GM12878 (cell line): ENCODE measurements around the gene OR2M2.

Experiments
- BHLHE40 ChIP-seq, 2 experiments: fragments of 450-650 bp in 1 of 2; IDR thresholded peaks; 2 replicates each; pipeline ENCODE4 v1.6.1; 2011 to 2017; ENCODE audit warnings: low read depth in 2 of 2, borderline replicate concordance in 1 of 2, improper control_type of control experiment in 1 of 2, low read length in 1 of 2, mild to moderate bottlenecking in 1 of 2
- CEBPZ ChIP-seq: fragments of 150-350 bp; IDR thresholded peaks from 2 replicates; pipeline ENCODE4 v1.6.1; 2016; ENCODE audit warnings: low read depth, low read length
- EP300 ChIP-seq, 2 experiments: fragments of 150-350 bp in 1 of 2; IDR thresholded peaks; 2 replicates each; pipeline ENCODE4 v1.6.1; 2011 to 2012; ENCODE audit warnings: low read depth in 2 of 2, low read length in 2 of 2, borderline replicate concordance in 1 of 2, improper control_type of control experiment in 1 of 2, inconsistent platforms in 1 of 2; ENCODE audit not compliant: control insufficient read depth in 1 of 2
- ESRRA ChIP-seq: IDR thresholded peaks from 2 replicates; pipeline ENCODE4 v1.6.1; 2012; ENCODE audit warnings: mild to moderate bottlenecking, low read length, improper control_type of control experiment
- EZH2 ChIP-seq: IDR thresholded peaks from 2 replicates; pipeline ENCODE4 v1.6.1; 2012; ENCODE audit warnings: low read depth, mild to moderate bottlenecking, control low read depth, inconsistent platforms, low read length, borderline replicate concordance; ENCODE audit not compliant: control insufficient read depth
- JUND ChIP-seq: IDR thresholded peaks from 2 replicates; pipeline ENCODE4 v1.6.1; 2012; ENCODE audit warnings: low read depth, mild to moderate bottlenecking, low read length, improper control_type of control experiment, moderate library complexity
- POLR2A ChIP-seq: IDR thresholded peaks from 2 replicates; pipeline ENCODE4 v1.6.1; 2011; ENCODE audit warnings: low read depth, mild to moderate bottlenecking, low read length
- RBBP5 ChIP-seq: fragments of 200-600 bp; sonication (generic); conservative IDR thresholded peaks from 2 replicates; pipeline ENCODE4 v1.6.1; 2016
- TCF7 ChIP-seq: IDR thresholded peaks from 2 replicates; pipeline ENCODE4 v1.6.1; 2014; ENCODE audit warnings: antibody characterized with exemption, borderline replicate concordance
- TF ChIP-seq, protein P1 (sequence below): IDR thresholded peaks from 2 replicates; pipeline ENCODE4 v1.6.1; 2012; ENCODE audit warnings: low read length, inconsistent platforms
- TF ChIP-seq, protein P2 (sequence below): IDR thresholded peaks from 2 replicates; pipeline ENCODE4 v1.6.1; 2011; ENCODE audit warnings: low read depth, mild to moderate bottlenecking, low read length, moderate library complexity, borderline replicate concordance; ENCODE audit errors: extremely low read depth
- TF ChIP-seq, protein P3 (sequence below), 3 experiments: IDR thresholded peaks in 2 of 3; conservative IDR thresholded peaks in 1 of 3; 2 replicates each; pipeline ENCODE4 v1.5.1; 2011; ENCODE audit warnings: low read depth in 3 of 3, low read length in 3 of 3, mild to moderate bottlenecking in 3 of 3, control low read depth in 2 of 3, moderate library complexity in 2 of 3, inconsistent platforms in 1 of 3, mixed read lengths in 1 of 3; ENCODE audit not compliant: control insufficient read depth in 2 of 3, insufficient read depth in 1 of 3; ENCODE audit errors: extremely low read depth in 1 of 3

- TF ChIP-seq TCF7 (no peak), BHLHE40 (IDR thresholded peaks at IDR 0.05; ENCODE audit: borderline replicate concordance in 1 of 2, low read depth in 2 of 2, low read length in 1 of 2) (no peak), JUND (no peak), EP300 (IDR thresholded peaks at IDR 0.05; ENCODE audit: borderline replicate concordance in 1 of 2, control insufficient read depth in 1 of 2, low read depth in 2 of 2, low read length in 2 of 2) (no peak), EZH2 (no peak), CEBPZ (no peak), RBBP5 (no peak), POLR2A (no peak), ESRRA (no peak)
- TF ChIP-seq, protein P1, sequence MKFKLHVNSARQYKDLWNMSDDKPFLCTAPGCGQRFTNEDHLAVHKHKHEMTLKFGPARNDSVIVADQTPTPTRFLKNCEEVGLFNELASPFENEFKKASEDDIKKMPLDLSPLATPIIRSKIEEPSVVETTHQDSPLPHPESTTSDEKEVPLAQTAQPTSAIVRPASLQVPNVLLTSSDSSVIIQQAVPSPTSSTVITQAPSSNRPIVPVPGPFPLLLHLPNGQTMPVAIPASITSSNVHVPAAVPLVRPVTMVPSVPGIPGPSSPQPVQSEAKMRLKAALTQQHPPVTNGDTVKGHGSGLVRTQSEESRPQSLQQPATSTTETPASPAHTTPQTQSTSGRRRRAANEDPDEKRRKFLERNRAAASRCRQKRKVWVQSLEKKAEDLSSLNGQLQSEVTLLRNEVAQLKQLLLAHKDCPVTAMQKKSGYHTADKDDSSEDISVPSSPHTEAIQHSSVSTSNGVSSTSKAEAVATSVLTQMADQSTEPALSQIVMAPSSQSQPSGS = no peak
- TF ChIP-seq, protein P2, sequence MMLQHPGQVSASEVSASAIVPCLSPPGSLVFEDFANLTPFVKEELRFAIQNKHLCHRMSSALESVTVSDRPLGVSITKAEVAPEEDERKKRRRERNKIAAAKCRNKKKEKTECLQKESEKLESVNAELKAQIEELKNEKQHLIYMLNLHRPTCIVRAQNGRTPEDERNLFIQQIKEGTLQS = no peak
- TF ChIP-seq, protein P3, sequence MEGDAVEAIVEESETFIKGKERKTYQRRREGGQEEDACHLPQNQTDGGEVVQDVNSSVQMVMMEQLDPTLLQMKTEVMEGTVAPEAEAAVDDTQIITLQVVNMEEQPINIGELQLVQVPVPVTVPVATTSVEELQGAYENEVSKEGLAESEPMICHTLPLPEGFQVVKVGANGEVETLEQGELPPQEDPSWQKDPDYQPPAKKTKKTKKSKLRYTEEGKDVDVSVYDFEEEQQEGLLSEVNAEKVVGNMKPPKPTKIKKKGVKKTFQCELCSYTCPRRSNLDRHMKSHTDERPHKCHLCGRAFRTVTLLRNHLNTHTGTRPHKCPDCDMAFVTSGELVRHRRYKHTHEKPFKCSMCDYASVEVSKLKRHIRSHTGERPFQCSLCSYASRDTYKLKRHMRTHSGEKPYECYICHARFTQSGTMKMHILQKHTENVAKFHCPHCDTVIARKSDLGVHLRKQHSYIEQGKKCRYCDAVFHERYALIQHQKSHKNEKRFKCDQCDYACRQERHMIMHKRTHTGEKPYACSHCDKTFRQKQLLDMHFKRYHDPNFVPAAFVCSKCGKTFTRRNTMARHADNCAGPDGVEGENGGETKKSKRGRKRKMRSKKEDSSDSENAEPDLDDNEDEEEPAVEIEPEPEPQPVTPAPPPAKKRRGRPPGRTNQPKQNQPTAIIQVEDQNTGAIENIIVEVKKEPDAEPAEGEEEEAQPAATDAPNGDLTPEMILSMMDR (IDR thresholded peaks at IDR 0.05 in 2 of 3, conservative IDR thresholded peaks at IDR 0.05 in 1 of 3; ENCODE audit: control insufficient read depth in 2 of 3, extremely low read depth in 1 of 3, insufficient read depth in 1 of 3, low read depth in 3 of 3, low read length in 3 of 3) = peak in 2 of 3 experiments; percentile 1 to 12; a peak in 1 of 6 replicates
These were observed 22.4 kb upstream of the OR2M2 start for GRCh38 chr1:248152056-248152827.
